PC-3 (cell line): ENCODE data around the gene PPTC7. TPM values are rescaled to one million over a fixed set of nuclear protein-coding genes. Genes with fewer than 3 reads are reported as not detected.

Experiments used
- ATAC-seq: fragments of 200-7000 bp; cut with Tn5 transposase; 2 replicates; pipeline ENCODE4 v1.9.1; 2020; ENCODE audit warnings: mild to moderate bottlenecking, moderate library complexity
- BruUV-seq: library from RNA; stranded (reverse); fragments of 400-500 nt; replicated peaks from 2 replicates; lab custom pipeline; 2021; lab: Mats Ljungman, UMichigan
- CTCF ChIA-PET: fragments of 300-600 bp; sonication (Branson Sonifier 250); formaldehyde crosslinking; loops from one replicate; lab custom pipeline; 2022; ENCODE audit warnings: antibody characterized with exemption; lab: Charles Lee
- POLR2A ChIA-PET: fragments of 300-600 bp; sonication (Branson Sonifier 250); formaldehyde crosslinking; loops from one replicate; lab custom pipeline; 2022; ENCODE audit warnings: antibody characterized with exemption; ENCODE audit not compliant: unreplicated experiment; lab: Charles Lee
- DNase-seq: peaks from one replicate; pipeline ENCODE4 v3.0.0-alpha.2; 2015
- H2AFZ ChIP-seq: fragments of 300-600 bp; sonication (generic); 2 replicates; pipeline ENCODE4 v1.6.0; 2016; ENCODE audit warnings: antibody characterized with exemption, low read length
- H3F3A ChIP-seq: fragments of 300-600 bp; sonication (generic); one replicate; pipeline ENCODE4 v1.6.0; 2017; ENCODE audit warnings: antibody characterized with exemption, low read length, control low read depth, mild to moderate bottlenecking; ENCODE audit not compliant: unreplicated experiment
- H3K27ac ChIP-seq: fragments of 300-600 bp; sonication (generic); 2 replicates; pipeline ENCODE4 v1.5.1; 2016; ENCODE audit warnings: mild to moderate bottlenecking, low read length
- H3K27me3 ChIP-seq: fragments of 300-600 bp; sonication (generic); 2 replicates; pipeline ENCODE4 v1.6.1; 2016; ENCODE audit warnings: low read length, mixed read lengths
- H3K36me3 ChIP-seq: fragments of 300-600 bp; sonication (generic); 2 replicates; pipeline ENCODE4 v1.6.1; 2016; ENCODE audit warnings: low read depth, mixed run types, low read length, mixed read lengths
- H3K4me1 ChIP-seq: fragments of 300-600 bp; sonication (generic); 2 replicates; pipeline ENCODE4 v1.5.1; 2016; ENCODE audit warnings: low read length; ENCODE audit not compliant: insufficient read depth
- H3K4me2 ChIP-seq: fragments of 300-600 bp; sonication (generic); 2 replicates; pipeline ENCODE4 v1.6.0; 2016; ENCODE audit warnings: low read length
- H3K4me3 ChIP-seq: fragments of 300-600 bp; sonication (generic); 2 replicates; pipeline ENCODE4 v1.5.1; 2016; ENCODE audit warnings: mild to moderate bottlenecking, low read length, mixed read lengths
- H3K79me2 ChIP-seq: fragments of 300-600 bp; sonication (generic); 2 replicates; pipeline ENCODE4 v1.6.1; 2017; ENCODE audit warnings: low read length, mixed read lengths
- H3K9ac ChIP-seq: fragments of 300-600 bp; sonication (generic); 2 replicates; pipeline ENCODE4 v1.6.0; 2016; ENCODE audit warnings: mild to moderate bottlenecking, low read length
- H3K9me2 ChIP-seq: fragments of 300-600 bp; sonication (generic); replicated peaks from 2 replicates; pipeline ENCODE4 v1.6.1; 2016; ENCODE audit warnings: mixed run types, low read length, mixed read lengths
- H3K9me3 ChIP-seq: fragments of 300-600 bp; sonication (generic); 2 replicates; pipeline ENCODE4 v1.6.1; 2016; ENCODE audit warnings: low read length, mixed read lengths
- H4K20me1 ChIP-seq: fragments of 300-600 bp; sonication (generic); 2 replicates; pipeline ENCODE4 v1.6.1; 2016; ENCODE audit warnings: low read length, mixed read lengths
- CTCF ChIP-seq: fragments of 300-600 bp; sonication (generic); conservative IDR thresholded peaks from 2 replicates; pipeline ENCODE4 v1.5.1; 2017; ENCODE audit warnings: antibody characterized with exemption, low read depth, mild to moderate bottlenecking, low read length
- EZH2 ChIP-seq: fragments of 300-600 bp; sonication (generic); IDR thresholded peaks from one replicate; pipeline ENCODE4 v1.6.1; 2017; ENCODE audit warnings: antibody characterized with exemption, mild to moderate bottlenecking, low read length; ENCODE audit not compliant: unreplicated experiment
- EZH2phosphoT487 ChIP-seq: fragments of 300-600 bp; sonication (generic); IDR thresholded peaks from 2 replicates; pipeline ENCODE4 v1.6.1; 2018; ENCODE audit warnings: mild to moderate bottlenecking, antibody characterized with exemption, low read length, borderline replicate concordance
- intact Hi-C: fragments of 100-400 bp; cut with micrococcal nuclease; formaldehyde crosslinking; loops from 2 replicates; pipeline ENCODE4 v1.9.0; 2023
- total RNA-seq: library from RNA; depleted of rRNA; stranded (reverse); fragments of >200 nt; gene quantifications from 2 replicates; pipeline ENCODE4 v1.2.3, GENCODE V29; 2014

Gene PPTC7
- total RNA-seq, 1 experiment from 2014 or later, result 9.0 TPM

GRCh38 chr12:110532644-110533043 lies 50.5 kb downstream of the PPTC7 start:
- Histone ChIP-seq H3K9ac (no peak overlapping the region), H3K4me3 (no peak overlapping the region), H3K27ac (peak overlapping the region; percentile 40), H4K20me1 (peaks cover 13% of the 10 kb centered on the region; the same call in 1 of the 2 replicates), H3K27me3 (no peaks in the 10 kb centered on the region), H3K9me2 (no peaks in the 10 kb centered on the region), H2AFZ (no peak overlapping the region), H3K36me3 (peaks cover 26% of the 10 kb centered on the region), H3K4me1 (peaks cover 31% of the 10 kb centered on the region), H3F3A (no peaks in the 10 kb centered on the region), H3K9me3 (no peaks in the 10 kb centered on the region), H3K79me2 (peaks cover 31% of the 10 kb centered on the region), H3K4me2 (peak overlapping the region; percentile 18; the same call in 1 of the 2 replicates)
- ChIA-PET CTCF (interaction anchor here (1.4 kb wide), 1 partner anchor 19 kb away, joined by 3 read pairs; no protein-coding TSS in a partner anchor), POLR2A (no interaction called here)
- ATAC-seq, result no peak
- intact Hi-C loops, result loop anchor here (1.0 kb wide), 1 partner anchor 14 kb away; no protein-coding TSS in a partner anchor
- BruUV-seq, result no TSS peak
- TF ChIP-seq CTCF (no peak), EZH2phosphoT487 (no peak), EZH2 (no peak)
- no peak for DNase-seq

GRCh38 chr12:110531741-110532333 lies 51.3 kb downstream of the PPTC7 start:
- H3K27me3 ChIP-seq, result no peaks in the 10 kb centered on the region
- no peaks in the 10 kb centered on the region for H3F3A ChIP-seq
- TF ChIP-seq EZH2phosphoT487 (no peak), EZH2 (no peak), CTCF (no peak)
- ATAC-seq, result peak; percentile 86
- no TSS peak for BruUV-seq
- peaks cover 23% of the 10 kb centered on the region for H3K36me3 ChIP-seq
- H3K4me1 ChIP-seq, result peaks cover 31% of the 10 kb centered on the region
- H3K9me3 ChIP-seq, result no peaks in the 10 kb centered on the region
- peaks cover 13% of the 10 kb centered on the region; the same call in 1 of the 2 replicates for H4K20me1 ChIP-seq
- H3K27ac ChIP-seq, result peak overlapping the region; percentile 40
- intact Hi-C loops, result no loop called here
- peak; percentile 76 for DNase-seq
- H3K4me3 ChIP-seq, result no peak overlapping the region
- H3K9ac ChIP-seq, result no peak overlapping the region
- no peak overlapping the region for H2AFZ ChIP-seq
- CTCF ChIA-PET, result interaction anchor here (0.6 to 1.4 kb wide), 3 partner anchors 20 to 68 kb away, joined by 3 to 4 read pairs (median 3); no protein-coding TSS in a partner anchor
- POLR2A ChIA-PET, result no interaction called here
- peaks cover 31% of the 10 kb centered on the region for H3K79me2 ChIP-seq
- H3K4me2 ChIP-seq, result peak overlapping the region; percentile 18
- no peaks in the 10 kb centered on the region for H3K9me2 ChIP-seq

GRCh38 chr12:110530511-110530910 lies 52.6 kb downstream of the PPTC7 start:
- Histone ChIP-seq H3K4me1 (peaks cover 31% of the 10 kb centered on the region), H3F3A (no peaks in the 10 kb centered on the region), H3K9ac (no peak overlapping the region), H3K9me3 (no peaks in the 10 kb centered on the region), H3K4me3 (no peak overlapping the region), H3K9me2 (no peaks in the 10 kb centered on the region), H3K27ac (no peak overlapping the region), H4K20me1 (peaks cover 13% of the 10 kb centered on the region; the same call in 1 of the 2 replicates), H3K27me3 (no peaks in the 10 kb centered on the region), H3K4me2 (no peak overlapping the region), H3K36me3 (peaks cover 16% of the 10 kb centered on the region), H3K79me2 (peaks cover 27% of the 10 kb centered on the region), H2AFZ (no peak overlapping the region)
- ChIA-PET CTCF (no interaction called here), POLR2A (no interaction called here)
- TF ChIP-seq CTCF (no peak), EZH2phosphoT487 (no peak), EZH2 (no peak)
- DNase-seq (no peak), ATAC-seq (no peak)
- intact Hi-C loops, result no loop called here
- no TSS peak for BruUV-seq
